Calu3 (cell line): Measurements from ENCODE around the gene XRCC5. TPM values are rescaled to one million over a fixed set of nuclear protein-coding genes. Genes with fewer than 3 reads are reported as not detected.

Experiments used
- BruUV-seq: library from RNA; stranded (reverse); fragments of 400-500 nt; replicated peaks from 2 replicates; lab custom pipeline; 2021; lab: Mats Ljungman, UMichigan
- CTCF ChIA-PET: fragments of 300-600 bp; sonication (Branson Sonifier 250); formaldehyde crosslinking; loops from one replicate; lab custom pipeline; 2022; ENCODE audit warnings: antibody characterized with exemption; lab: Charles Lee
- DNase-seq: peaks from one replicate; pipeline ENCODE4 v3.0.0; 2022
- H3K27ac Mint-ChIP-seq: one replicate; pipeline ENCODE4 v1.8.0; 2022; ENCODE audit warnings: mixed read lengths; ENCODE audit not compliant: unreplicated experiment
- H3K27me3 Mint-ChIP-seq: one replicate; pipeline ENCODE4 v1.8.0; 2022; ENCODE audit warnings: mixed read lengths; ENCODE audit not compliant: unreplicated experiment
- H3K36me3 Mint-ChIP-seq: one replicate; pipeline ENCODE4 v1.8.0; 2022; ENCODE audit warnings: mild to moderate bottlenecking, moderate library complexity, mixed read lengths; ENCODE audit not compliant: insufficient read depth, unreplicated experiment
- H3K4me1 Mint-ChIP-seq: one replicate; pipeline ENCODE4 v1.8.0; 2022; ENCODE audit warnings: mild to moderate bottlenecking, low read depth, mixed read lengths; ENCODE audit not compliant: unreplicated experiment
- H3K4me3 Mint-ChIP-seq: one replicate; pipeline ENCODE4 v1.8.0; 2022; ENCODE audit warnings: mild to moderate bottlenecking, low read depth, moderate library complexity, mixed read lengths; ENCODE audit not compliant: unreplicated experiment
- H3K9me3 Mint-ChIP-seq: one replicate; pipeline ENCODE4 v1.8.0; 2022; ENCODE audit warnings: low read depth, mixed read lengths; ENCODE audit not compliant: unreplicated experiment
- CTCF ChIP-seq: fragments of 200-600 bp; IDR thresholded peaks from one replicate; pipeline ENCODE4 v1.8.0; 2022; ENCODE audit warnings: antibody characterized with exemption; ENCODE audit not compliant: unreplicated experiment
- intact Hi-C: fragments of 100-400 bp; cut with micrococcal nuclease; formaldehyde crosslinking; loops from one replicate; pipeline ENCODE4 v1.10.0; 2022; ENCODE audit not compliant: unreplicated experiment
- total RNA-seq: library from RNA; stranded (reverse); gene quantifications from 2 replicates; pipeline ENCODE4 v1.2.3, GENCODE V29; 2022

The XRCC5 gene
- total RNA-seq, 1 experiment from 2014 or later: 313 TPM

GRCh38 chr2:216165711-216166110, 56.6 kb downstream of the XRCC5 start:
- H3K4me3 Mint-ChIP-seq: no peak overlapping the region
- H3K36me3 Mint-ChIP-seq: peaks cover 70% of the 10 kb centered on the region
- CTCF ChIA-PET: no interaction called here
- H3K4me1 Mint-ChIP-seq: no peaks in the 10 kb centered on the region
- H3K27me3 Mint-ChIP-seq: no peaks in the 10 kb centered on the region
- no peak for DNase-seq
- no peak overlapping the region for H3K27ac Mint-ChIP-seq
- no peak for TF ChIP-seq CTCF
- intact Hi-C loops: no loop called here
- H3K9me3 Mint-ChIP-seq: no peaks in the 10 kb centered on the region
- BruUV-seq: no TSS peak

GRCh38 chr2:216169087-216169486, 59.9 kb downstream of the XRCC5 start:
- intact Hi-C loops: no loop called here

GRCh38 chr2:216170076-216170763, 61.1 kb downstream of the XRCC5 start:
- Mint-ChIP-seq H3K9me3 (no peaks in the 10 kb centered on the region), H3K27ac (no peak overlapping the region), H3K27me3 (no peaks in the 10 kb centered on the region), H3K36me3 (peaks cover 40% of the 10 kb centered on the region), H3K4me3 (no peak overlapping the region), H3K4me1 (peaks cover 5% of the 10 kb centered on the region)
- CTCF ChIA-PET: no interaction called here
- no peak for TF ChIP-seq CTCF
- no TSS peak for BruUV-seq
- intact Hi-C loops: no loop called here
- no peak for DNase-seq

More at GRCh38 chr2:216169087-216169486, 59.9 kb downstream of the XRCC5 start:
- no peaks in the 10 kb centered on the region for H3K4me1 Mint-ChIP-seq
- no peak for TF ChIP-seq CTCF
- CTCF ChIA-PET: no interaction called here
- DNase-seq: no peak
- H3K4me3 Mint-ChIP-seq: no peak overlapping the region
- BruUV-seq: no TSS peak
- H3K36me3 Mint-ChIP-seq: peaks cover 43% of the 10 kb centered on the region
- no peak overlapping the region for H3K27ac Mint-ChIP-seq
- no peaks in the 10 kb centered on the region for H3K27me3 Mint-ChIP-seq
- H3K9me3 Mint-ChIP-seq: no peaks in the 10 kb centered on the region

- Mint-ChIP-seq H3K4me3 (no peak overlapping the region), H3K36me3 (peaks cover 38% of the 10 kb centered on the region), H3K27ac (no peak overlapping the region), H3K27me3 (no peaks in the 10 kb centered on the region), H3K9me3 (no peaks in the 10 kb centered on the region), H3K4me1 (peaks cover 8% of the 10 kb centered on the region)
- intact Hi-C loops: no loop called here
- no peak for DNase-seq
- no TSS peak for BruUV-seq
- CTCF ChIA-PET: no interaction called here
- no peak for TF ChIP-seq CTCF
These were observed 61.9 kb downstream of the XRCC5 start for GRCh38 chr2:216171011-216171410.
